Peyer's patch (tissue), 4 donors: ENCODE measurements around the gene ZNF554. TPM values are rescaled to one million over a fixed set of nuclear protein-coding genes. Genes with fewer than 3 reads are reported as not detected.

Experiments
- DNase-seq, 3 donors: peaks; one replicate each; pipeline ENCODE4 v3.0.0-alpha.2; 2017 to 2019
- H3K27ac ChIP-seq, 4 donors: fragments of 200-600 bp; sonication (generic); one replicate each; pipeline ENCODE4 v1.5.1; 2016 to 2019
- H3K27me3 ChIP-seq, 2 donors: fragments of 200-600 bp; sonication (generic); one replicate each; pipeline ENCODE4 v1.5.1; 2019
- H3K36me3 ChIP-seq, 3 donors: fragments of 200-600 bp; sonication (generic); one replicate each; pipeline ENCODE4 v1.5.1; 2016 to 2019
- H3K4me1 ChIP-seq, 4 donors: fragments of 200-600 bp; sonication (generic); one replicate each; pipeline ENCODE4 v1.5.1; 2016 to 2019
- H3K4me3 ChIP-seq, 4 donors: fragments of 200-600 bp; sonication (generic); 1 replicate in 3 of 4; 2 replicates in 1 of 4; pipeline ENCODE4 v1.5.1; 2016 to 2019; ENCODE audit warnings: mild to moderate bottlenecking in 1 of 4
- H3K9me3 ChIP-seq, 4 donors: fragments of 200-600 bp; sonication (generic); one replicate each; pipeline ENCODE4 v1.5.1; 2016 to 2019; ENCODE audit warnings: mild to moderate bottlenecking in 1 of 4
- CTCF ChIP-seq, 6 experiments: fragments of 450-650 bp in 4 of 6; fragments of 200-600 bp in 2 of 6; sonication (generic) in 1 of 6; IDR thresholded peaks; one replicate each; pipeline ENCODE4 v1.5.1; 2017 to 2019; ENCODE audit warnings: antibody characterized with exemption in 6 of 6, mild to moderate bottlenecking in 3 of 6, moderate library complexity in 1 of 6
- POLR2A ChIP-seq, 2 donors: fragments of 450-650 bp; IDR thresholded peaks; one replicate each; pipeline ENCODE4 v1.5.1; 2017; ENCODE audit warnings: antibody characterized with exemption in 2 of 2, mild to moderate bottlenecking in 2 of 2, moderate library complexity in 2 of 2
- total RNA-seq, 4 donors: library from RNA; depleted of rRNA; stranded (reverse); fragments of >200 nt; gene quantifications; one replicate each; pipeline ENCODE4 v1.1.0, GENCODE V29; 2016

Gene ZNF554
- total RNA-seq, 4 donors from 2014 or later: 2.5 to 15.4 (median 6.7) TPM

GRCh38 chr19:2782329-2782935 lies 37.2 kb upstream of the ZNF554 start:
- Histone ChIP-seq H3K4me3 (peak overlapping the region; percentile 67 to 100 (median 87)), H3K9me3 (no peaks in the 10 kb centered on the region), H3K4me1 (peaks cover 0 to 39% (median 9%) of the 10 kb centered on the region in 4 donors), H3K27me3 (no peaks in the 10 kb centered on the region), H3K36me3 (no peaks in the 10 kb centered on the region), H3K27ac (peak overlapping the region; percentile 86 to 96 (median 92))
- TF ChIP-seq CTCF (IDR thresholded peaks at IDR 0.05) (no peak), POLR2A (IDR thresholded peaks at IDR 0.05) (no peak)
- no peak for DNase-seq

GRCh38 chr19:2782936-2783780 lies 36.5 kb upstream of the ZNF554 start, which contains the start of gene SGTA:
TSS of gene SGTA (minus strand) at chr19:2783273. CDS start at chr19:2769068, 14,205 bp downstream.
- H3K36me3 ChIP-seq: no peaks in the 10 kb centered on the region
- DNase-seq: peak; percentile 97 to 99 (median 98)
- H3K4me1 ChIP-seq: peaks cover 0 to 39% (median 9%) of the 10 kb centered on the region in 4 donors
- H3K9me3 ChIP-seq: no peaks in the 10 kb centered on the region
- peak within 1 kb of the TSS; percentile 67 to 100 (median 87) for H3K4me3 ChIP-seq
- peak; percentile 83 to 89 for TF ChIP-seq POLR2A (IDR thresholded peaks at IDR 0.05)
- TF ChIP-seq CTCF (IDR thresholded peaks at IDR 0.05): peak; percentile 31 to 74 (median 58)
- H3K27ac ChIP-seq: peak within 1 kb of the TSS; percentile 86 to 96 (median 92)
- no peaks in the 10 kb centered on the region for H3K27me3 ChIP-seq

GRCh38 chr19:2783781-2784145 lies 35.9 kb upstream of the ZNF554 start:
- H3K4me3 ChIP-seq: peak overlapping the region in 3 of 4 donors; percentile 67 to 100 (median 83)
- peaks cover 0 to 39% (median 9%) of the 10 kb centered on the region in 4 donors for H3K4me1 ChIP-seq
- TF ChIP-seq POLR2A (IDR thresholded peaks at IDR 0.05) (no peak), CTCF (IDR thresholded peaks at IDR 0.05) (no peak)

DNA sequence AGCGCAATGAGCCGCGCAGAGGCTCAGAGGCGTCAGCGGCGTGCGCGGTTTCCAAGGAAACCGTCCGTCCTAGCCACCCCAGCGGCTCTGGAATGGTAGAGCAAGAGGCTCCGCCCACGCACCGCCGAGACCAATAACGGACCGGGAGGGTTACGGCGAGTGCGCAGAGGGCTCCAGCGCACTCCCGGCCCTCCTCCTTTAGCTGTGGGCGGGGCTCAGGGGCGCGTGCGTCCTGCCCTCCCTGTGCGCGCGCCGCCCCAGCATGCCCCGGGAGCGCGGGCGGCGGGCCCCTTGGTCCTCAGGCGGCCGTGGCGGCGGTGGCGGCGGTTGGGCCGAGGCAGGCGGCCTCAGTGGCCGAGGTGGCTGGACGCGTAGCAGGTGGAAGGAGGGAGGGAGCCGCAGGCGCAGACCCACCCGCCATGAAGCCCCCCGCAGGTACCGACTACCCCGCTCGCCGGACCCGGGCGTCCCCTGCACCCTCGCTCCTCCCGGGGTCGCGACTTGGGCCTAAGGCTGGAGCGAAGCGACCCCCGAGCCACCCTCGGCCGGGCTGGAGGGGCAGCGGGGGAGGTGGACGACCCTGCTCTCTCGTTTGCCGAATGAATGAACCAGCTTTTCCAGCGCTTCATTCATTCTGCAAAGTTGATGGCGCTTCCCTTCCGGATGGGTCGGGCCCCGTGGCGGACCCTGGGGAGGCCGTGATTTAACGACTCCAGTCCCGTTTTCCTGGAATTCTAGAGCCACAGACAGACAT lies 34.2 kb upstream of the ZNF554 start, which contains the start of gene THOP1:
Gene THOP1, plus strand, starts transcription at position 260 of the 754 bp plus-strand sequence. Its CDS starts 160 bp downstream, at position 420.
- peak; percentile 98 to 99 (median 99) for DNase-seq
- H3K4me3 ChIP-seq: peak within 1 kb of the TSS; percentile 72 to 98 (median 81)
- TF ChIP-seq POLR2A (IDR thresholded peaks at IDR 0.05): peak; percentile 33 to 64
- TF ChIP-seq CTCF (IDR thresholded peaks at IDR 0.05): peak in 1 of 6 experiments; percentile 22
- no peaks in the 10 kb centered on the region for H3K36me3 ChIP-seq
- H3K4me1 ChIP-seq: peaks cover 0 to 39% (median 9%) of the 10 kb centered on the region in 4 donors
- no peaks in the 10 kb centered on the region for H3K27me3 ChIP-seq
- no peaks in the 10 kb centered on the region for H3K9me3 ChIP-seq
- peak within 1 kb of the TSS; percentile 37 to 78 (median 60) for H3K27ac ChIP-seq

More at GRCh38 chr19:2783781-2784145, 35.9 kb upstream of the ZNF554 start:
- Histone ChIP-seq H3K9me3 (no peaks in the 10 kb centered on the region), H3K27ac (peak overlapping the region; percentile 86 to 96 (median 92)), H3K27me3 (no peaks in the 10 kb centered on the region), H3K36me3 (no peaks in the 10 kb centered on the region)
- no peak for DNase-seq

DNA sequence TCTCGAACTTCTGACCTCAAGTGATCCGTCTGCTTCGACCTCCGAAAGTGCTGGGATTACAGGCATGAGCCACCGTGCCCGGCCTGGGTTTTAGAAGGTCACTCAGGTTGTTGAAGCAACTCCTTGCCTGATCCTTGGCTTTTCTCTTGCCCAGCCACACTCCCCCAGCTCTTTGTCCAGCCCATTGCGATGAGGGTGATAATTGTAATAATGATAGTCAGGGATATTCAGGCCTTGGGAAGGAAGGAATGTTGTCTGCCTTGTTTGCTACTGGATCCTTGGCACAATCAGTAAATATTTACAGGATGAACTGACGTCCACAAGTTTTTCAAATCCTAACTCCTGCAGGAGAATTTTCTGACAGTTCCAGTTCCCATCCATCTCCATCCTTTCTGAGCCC lies 32.6 kb upstream of the ZNF554 start:
- Histone ChIP-seq H3K27ac (no peak overlapping the region), H3K27me3 (no peaks in the 10 kb centered on the region), H3K36me3 (no peaks in the 10 kb centered on the region), H3K4me3 (no peak overlapping the region), H3K4me1 (peaks cover 0 to 22% (median 7%) of the 10 kb centered on the region in 4 donors), H3K9me3 (no peaks in the 10 kb centered on the region)
- DNase-seq: no peak
- TF ChIP-seq CTCF (IDR thresholded peaks at IDR 0.05) (no peak), POLR2A (IDR thresholded peaks at IDR 0.05) (no peak)
